ENCODE measurements around the gene ZSCAN4. TPM values are rescaled to one million over a fixed set of nuclear protein-coding genes. Genes with fewer than 3 reads are reported as not detected.

ZSCAN4 gene
- total RNA-seq, 1 donor from 2014 or later = not detected

- Histone ChIP-seq H3K27ac (no peak overlapping the region), H3K9me3 (peaks cover 39 to 51% of the 10 kb centered on the region in 2 donors), H3K4me3 (peak overlapping the region; percentile 90 to 93), H3K4me1 (peaks cover 6 to 14% of the 10 kb centered on the region in 2 donors), H3K36me3 (peaks cover 31 to 39% of the 10 kb centered on the region in 2 donors), H3K27me3 (no peaks in the 10 kb centered on the region)
- DNase-seq (ENCODE audit: low spot score in 2 of 2) = no peak
- intact Hi-C loops (cut with DNase I) = loop anchor here (5.0 kb wide), 2 partner anchors 65 to 100 kb away; partner anchors contain the start of genes ZIK1 and ZNF776
- TF ChIP-seq, protein P1, sequence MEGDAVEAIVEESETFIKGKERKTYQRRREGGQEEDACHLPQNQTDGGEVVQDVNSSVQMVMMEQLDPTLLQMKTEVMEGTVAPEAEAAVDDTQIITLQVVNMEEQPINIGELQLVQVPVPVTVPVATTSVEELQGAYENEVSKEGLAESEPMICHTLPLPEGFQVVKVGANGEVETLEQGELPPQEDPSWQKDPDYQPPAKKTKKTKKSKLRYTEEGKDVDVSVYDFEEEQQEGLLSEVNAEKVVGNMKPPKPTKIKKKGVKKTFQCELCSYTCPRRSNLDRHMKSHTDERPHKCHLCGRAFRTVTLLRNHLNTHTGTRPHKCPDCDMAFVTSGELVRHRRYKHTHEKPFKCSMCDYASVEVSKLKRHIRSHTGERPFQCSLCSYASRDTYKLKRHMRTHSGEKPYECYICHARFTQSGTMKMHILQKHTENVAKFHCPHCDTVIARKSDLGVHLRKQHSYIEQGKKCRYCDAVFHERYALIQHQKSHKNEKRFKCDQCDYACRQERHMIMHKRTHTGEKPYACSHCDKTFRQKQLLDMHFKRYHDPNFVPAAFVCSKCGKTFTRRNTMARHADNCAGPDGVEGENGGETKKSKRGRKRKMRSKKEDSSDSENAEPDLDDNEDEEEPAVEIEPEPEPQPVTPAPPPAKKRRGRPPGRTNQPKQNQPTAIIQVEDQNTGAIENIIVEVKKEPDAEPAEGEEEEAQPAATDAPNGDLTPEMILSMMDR (IDR thresholded peaks at IDR 0.05) = no peak
Observed at GRCh38 chr19:57682226-57682766, 13.6 kb downstream of the ZSCAN4 start.

GRCh38 chr19:57686727-57687126, 18.0 kb downstream of the ZSCAN4 start:
- no peaks in the 10 kb centered on the region for H3K27me3 ChIP-seq
- intact Hi-C loops (cut with DNase I) = no loop called here
- peaks cover 6 to 11% of the 10 kb centered on the region in 2 donors for H3K4me1 ChIP-seq
- H3K9me3 ChIP-seq = peaks cover 80 to 89% of the 10 kb centered on the region in 2 donors
- H3K27ac ChIP-seq = no peak overlapping the region
- DNase-seq (ENCODE audit: low spot score in 2 of 2) = no peak
- TF ChIP-seq, protein P1 (IDR thresholded peaks at IDR 0.05) = no peak
- peak overlapping the region in 1 of 2 donors; percentile 11 for H3K4me3 ChIP-seq
- peaks cover 35 to 67% of the 10 kb centered on the region in 2 donors for H3K36me3 ChIP-seq

GRCh38 chr19:57687363-57688010, 18.8 kb downstream of the ZSCAN4 start:
- intact Hi-C loops (cut with DNase I) = no loop called here
- Histone ChIP-seq H3K27me3 (no peaks in the 10 kb centered on the region), H3K4me1 (peaks cover 2 to 6% of the 10 kb centered on the region in 2 donors), H3K36me3 (peaks cover 35 to 67% of the 10 kb centered on the region in 2 donors), H3K27ac (no peak overlapping the region), H3K9me3 (peaks cover 87 to 96% of the 10 kb centered on the region in 2 donors), H3K4me3 (no peak overlapping the region)
- TF ChIP-seq, protein P1 (IDR thresholded peaks at IDR 0.05) = no peak
- DNase-seq (ENCODE audit: low spot score in 2 of 2) = no peak

DNA sequence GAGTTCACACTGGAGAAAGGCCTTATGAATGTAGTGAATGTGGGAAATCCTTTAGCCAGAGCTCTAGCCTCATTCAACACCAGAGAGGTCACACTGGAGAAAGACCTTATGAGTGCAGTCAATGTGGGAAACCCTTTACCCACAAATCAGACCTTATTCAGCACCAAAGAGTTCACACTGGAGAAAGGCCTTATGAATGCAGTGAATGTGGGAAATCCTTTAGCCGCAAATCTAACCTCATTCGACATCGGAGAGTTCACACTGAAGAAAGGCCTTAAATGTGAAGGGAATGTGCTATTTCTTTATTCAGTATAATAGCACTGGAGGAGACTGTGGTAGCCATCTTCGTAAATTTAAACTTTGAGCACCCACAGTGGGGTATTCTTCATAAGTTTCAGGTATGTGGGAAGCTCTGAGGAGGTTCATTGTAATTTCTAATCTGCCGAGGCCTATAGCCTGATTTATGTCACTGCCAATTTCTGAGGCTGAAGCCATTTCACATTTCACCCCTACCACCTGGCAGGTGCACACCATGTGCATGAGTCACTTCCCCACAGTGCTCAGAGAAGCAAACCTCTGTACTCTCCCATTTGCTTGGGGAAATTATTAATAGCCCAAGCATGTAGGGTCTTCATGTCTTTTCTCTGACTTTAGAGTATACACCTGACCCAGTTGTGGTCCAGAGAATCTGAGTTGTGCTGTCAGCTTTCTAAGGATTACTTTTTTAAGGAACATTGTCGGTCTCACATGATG, 19.5 kb downstream of the ZSCAN4 start:
- Histone ChIP-seq H3K36me3 (peaks cover 35 to 67% of the 10 kb centered on the region in 2 donors), H3K4me3 (no peak overlapping the region), H3K27me3 (no peaks in the 10 kb centered on the region), H3K9me3 (peaks cover 94 to 100% of the 10 kb centered on the region in 2 donors), H3K27ac (no peak overlapping the region), H3K4me1 (no peaks in the 10 kb centered on the region)
- intact Hi-C loops (cut with DNase I) = no loop called here
- TF ChIP-seq, protein P1 (IDR thresholded peaks at IDR 0.05) = no peak
- no peak for DNase-seq (ENCODE audit: low spot score in 2 of 2)

DNA sequence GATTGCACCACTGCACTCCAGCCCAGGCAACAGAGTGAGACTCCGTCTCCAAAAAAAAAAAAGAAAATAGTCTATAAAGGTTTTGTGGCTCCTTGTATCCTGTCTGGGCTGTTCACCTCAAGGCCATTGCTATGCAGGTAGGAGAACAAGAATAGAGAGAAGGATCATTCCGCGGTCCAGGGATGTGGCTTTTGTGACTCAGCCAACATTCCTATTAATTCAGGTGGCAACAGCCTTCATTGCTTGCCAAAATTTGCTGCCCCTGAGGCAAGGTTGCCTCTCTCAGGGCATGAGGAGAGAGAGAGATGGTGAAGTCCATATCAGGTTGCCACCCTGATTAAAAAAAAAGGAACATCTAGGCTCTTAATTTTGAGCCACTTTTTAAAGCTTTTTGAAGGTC, 21.0 kb downstream of the ZSCAN4 start:
- H3K4me1 ChIP-seq = no peaks in the 10 kb centered on the region
- H3K4me3 ChIP-seq = no peak overlapping the region
- peaks cover 95 to 100% of the 10 kb centered on the region in 2 donors for H3K9me3 ChIP-seq
- TF ChIP-seq, protein P1 (IDR thresholded peaks at IDR 0.05) = no peak
- H3K27ac ChIP-seq = no peak overlapping the region
- intact Hi-C loops (cut with DNase I) = no loop called here
- no peak for DNase-seq (ENCODE audit: low spot score in 2 of 2)
- no peaks in the 10 kb centered on the region for H3K27me3 ChIP-seq
- H3K36me3 ChIP-seq = peaks cover 28 to 54% of the 10 kb centered on the region in 2 donors

All from ascending aorta (tissue), 2 donors.